Caco-2 (cell line): ENCODE data around the gene BSCL2. TPM values are rescaled to one million over a fixed set of nuclear protein-coding genes. Genes with fewer than 3 reads are reported as not detected.
A peak's percentile ranks its signal among the peaks of the same experiment; 100 is the strongest.

Experiments used
- BruUV-seq: library from RNA; stranded (reverse); fragments of 400-500 nt; replicated peaks from 2 replicates; lab custom pipeline; 2021; lab: Mats Ljungman, UMichigan
- CTCF ChIA-PET: fragments of 300-600 bp; sonication (Branson Sonifier 250); formaldehyde crosslinking; loops from one replicate; lab custom pipeline; 2022; ENCODE audit warnings: antibody characterized with exemption; lab: Charles Lee
- POLR2A ChIA-PET: fragments of 300-600 bp; sonication (Branson Sonifier 250); formaldehyde crosslinking; loops from one replicate; lab custom pipeline; 2022; ENCODE audit warnings: antibody characterized with exemption; lab: Charles Lee
- DNase-seq, 2 experiments: peaks; one replicate each; pipeline versions ENCODE4 v3.0.0 to v3.0.0-alpha.2; 2020 to 2022
- H3K27me3 ChIP-seq: replicated peaks from 2 replicates; pipeline ENCODE4 v1.6.0; 2011; ENCODE audit warnings: low read length; ENCODE audit not compliant: control insufficient read depth, insufficient read depth
- H3K36me3 ChIP-seq: 2 replicates; pipeline ENCODE4 v1.5.1; 2011; ENCODE audit warnings: low read length; ENCODE audit not compliant: control insufficient read depth, insufficient read depth
- H3K4me1 ChIP-seq: fragments of 250-450 bp; sonication (Bioruptor Pico); 2 replicates; pipeline ENCODE4 v1.5.1; 2020; ENCODE audit warnings: mild to moderate bottlenecking
- H3K4me3 ChIP-seq: 2 replicates; pipeline ENCODE4 v1.5.1; 2011; ENCODE audit warnings: low read depth, mild to moderate bottlenecking, control low read depth, low read length
- H3K9me3 ChIP-seq: fragments of 250-450 bp; sonication (Bioruptor Pico); 2 replicates; pipeline ENCODE4 v1.5.1; 2020; ENCODE audit warnings: mild to moderate bottlenecking, moderate library complexity
- H3K27ac Mint-ChIP-seq: one replicate; pipeline ENCODE4 v1.8.0; 2022; ENCODE audit warnings: mixed read lengths; ENCODE audit not compliant: unreplicated experiment
- H3K27me3 Mint-ChIP-seq: one replicate; pipeline ENCODE4 v1.8.0; 2022; ENCODE audit warnings: mixed read lengths; ENCODE audit not compliant: insufficient read depth, unreplicated experiment
- H3K36me3 Mint-ChIP-seq: one replicate; pipeline ENCODE4 v1.8.0; 2022; ENCODE audit warnings: mild to moderate bottlenecking, mixed read lengths; ENCODE audit not compliant: insufficient read depth, unreplicated experiment
- H3K4me1 Mint-ChIP-seq: one replicate; pipeline ENCODE4 v1.8.0; 2022; ENCODE audit warnings: low read depth, mixed read lengths; ENCODE audit not compliant: unreplicated experiment
- H3K4me3 Mint-ChIP-seq: one replicate; pipeline ENCODE4 v1.8.0; 2022; ENCODE audit warnings: mild to moderate bottlenecking, moderate library complexity, mixed read lengths; ENCODE audit not compliant: unreplicated experiment
- H3K9me3 Mint-ChIP-seq: one replicate; pipeline ENCODE4 v1.8.0; 2022; ENCODE audit warnings: mixed read lengths; ENCODE audit not compliant: unreplicated experiment
- CTCF ChIP-seq, 2 experiments: fragments of 200-600 bp in 1 of 2; IDR thresholded peaks; 1 replicate in 1 of 2; 2 replicates in 1 of 2; pipeline versions ENCODE4 v1.5.1 to v1.8.0; 2011 to 2022; ENCODE audit warnings: antibody characterized with exemption in 1 of 2, control low read depth in 1 of 2, inconsistent platforms in 1 of 2, low read depth in 1 of 2, low read length in 1 of 2, mild to moderate bottlenecking in 1 of 2, moderate library complexity in 1 of 2; ENCODE audit not compliant: insufficient read depth in 1 of 2, severe bottlenecking in 1 of 2, unreplicated experiment in 1 of 2
- intact Hi-C: fragments of 100-400 bp; cut with micrococcal nuclease; formaldehyde crosslinking; loops from one replicate; pipeline ENCODE4 v1.10.0; 2022; ENCODE audit not compliant: unreplicated experiment
- total RNA-seq: library from RNA; stranded (reverse); gene quantifications from 2 replicates; pipeline ENCODE4 v1.2.3, GENCODE V29; 2022

The BSCL2 gene
- total RNA-seq, 1 experiment from 2014 or later, result 39.2 TPM

- Histone ChIP-seq H3K27me3 (no peaks in the 10 kb centered on the region), H3K4me3 (peak overlapping the region; percentile 66), H3K4me1 (peaks cover 21% of the 10 kb centered on the region), H3K36me3 (peaks cover 5% of the 10 kb centered on the region), H3K9me3 (no peaks in the 10 kb centered on the region)
- no TSS peak for BruUV-seq
- ChIA-PET CTCF (interaction anchor here (0.7 to 1.6 kb wide), 2 partner anchors 54 to 108 kb away, joined by 4 to 11 read pairs; partner anchors contain the start of genes TUT1 and ZBTB3), POLR2A (interaction anchor here (0.6 to 4.5 kb wide), 8 partner anchors 19 to 116 kb away, joined by 3 to 43 read pairs (median 6); partner anchors contain the start of genes C11orf98, CSKMT, LBHD1 and MTA2)
- no peak for TF ChIP-seq CTCF (IDR thresholded peaks at IDR 0.05; ENCODE audit: insufficient read depth in 1 of 2, low read depth in 1 of 2, low read length in 1 of 2, severe bottlenecking in 1 of 2, unreplicated experiment in 1 of 2)
- no peak for DNase-seq
- peaks cover 5% of the 10 kb centered on the region for H3K4me1 Mint-ChIP-seq
- peak overlapping the region; percentile 91 for H3K4me3 Mint-ChIP-seq
- intact Hi-C loops, result loop anchor here (5.0 kb wide), 1 partner anchor 33 kb away; the partner anchor contains the start of genes EML3 and ROM1
- peaks cover 69% of the 10 kb centered on the region for H3K36me3 Mint-ChIP-seq
- no peaks in the 10 kb centered on the region for H3K9me3 Mint-ChIP-seq
- no peaks in the 10 kb centered on the region for H3K27me3 Mint-ChIP-seq
- H3K27ac Mint-ChIP-seq, result peak overlapping the region; percentile 91
These were observed 61.6 kb downstream of the BSCL2 start for GRCh38 chr11:62645671-62645945.

GRCh38 chr11:62644220-62644619 is 63.0 kb downstream of the BSCL2 start:
- H3K4me1 Mint-ChIP-seq, result peaks cover 7% of the 10 kb centered on the region
- H3K4me1 ChIP-seq, result peaks cover 21% of the 10 kb centered on the region
- no peak overlapping the region for H3K4me3 ChIP-seq
- no peak for TF ChIP-seq CTCF (IDR thresholded peaks at IDR 0.05; ENCODE audit: insufficient read depth in 1 of 2, low read depth in 1 of 2, low read length in 1 of 2, severe bottlenecking in 1 of 2, unreplicated experiment in 1 of 2)
- peaks cover 69% of the 10 kb centered on the region for H3K36me3 Mint-ChIP-seq
- no peaks in the 10 kb centered on the region for H3K9me3 ChIP-seq
- peak overlapping the region; percentile 1 for H3K4me3 Mint-ChIP-seq
- no peaks in the 10 kb centered on the region for H3K27me3 Mint-ChIP-seq
- ChIA-PET POLR2A (no interaction called here), CTCF (no interaction called here)
- H3K9me3 Mint-ChIP-seq, result no peaks in the 10 kb centered on the region
- H3K36me3 ChIP-seq, result peaks cover 6% of the 10 kb centered on the region
- intact Hi-C loops, result no loop called here
- no peaks in the 10 kb centered on the region for H3K27me3 ChIP-seq
- DNase-seq, result no peak
- no TSS peak for BruUV-seq
- H3K27ac Mint-ChIP-seq, result no peak overlapping the region

Other genes with a start within 250 kb of the BSCL2 start
- 312 and 324 TPM in 2 replicates for gene AHNAK, start 160.6 kb downstream of the BSCL2 start, total RNA-seq
- 2,004 and 2,035 TPM in 2 replicates for gene EEF1G, start 133.5 kb downstream of the BSCL2 start, total RNA-seq
- 27.2 and 30.2 TPM in 2 replicates for gene TUT1, start 115.9 kb downstream of the BSCL2 start, total RNA-seq
- gene MTA2, start 105.6 kb downstream of the BSCL2 start, total RNA-seq, result 134 and 135 TPM in 2 replicates
- 61.2 and 68.7 TPM in 2 replicates for gene EML3, start 94.6 kb downstream of the BSCL2 start, total RNA-seq
- 1.1 and 1.3 TPM in 2 replicates for gene ROM1, start 94.2 kb downstream of the BSCL2 start, total RNA-seq
- 37.2 and 37.6 TPM in 2 replicates for gene B3GAT3, start 85.4 kb downstream of the BSCL2 start, total RNA-seq
- gene GANAB, start 60.8 kb downstream of the BSCL2 start, total RNA-seq, result 414 and 442 TPM in 2 replicates
- 22.2 TPM in 2 replicates for gene INTS5, start 54.1 kb downstream of the BSCL2 start, total RNA-seq
- gene C11orf98, start 42.2 kb downstream of the BSCL2 start, total RNA-seq, result 115 and 123 TPM in 2 replicates
- 38.2 and 40.1 TPM in 2 replicates for gene CSKMT, start 42.1 kb downstream of the BSCL2 start, total RNA-seq
- gene UQCC3, start 35.8 kb downstream of the BSCL2 start, total RNA-seq, result 23.9 and 24.0 TPM in 2 replicates
- gene LBHD1, start 35.2 kb downstream of the BSCL2 start, total RNA-seq, result 11.9 and 13.6 TPM in 2 replicates
- gene UBXN1, start 28.4 kb downstream of the BSCL2 start, total RNA-seq, result 116 and 118 TPM in 2 replicates
- 0.35 and 0.64 TPM in 2 replicates for gene LRRN4CL, start 17.9 kb downstream of the BSCL2 start, total RNA-seq
- not detected in 2 replicates for gene GNG3, start 252 bp upstream of the BSCL2 start, total RNA-seq
- gene HNRNPUL2, start 20.0 kb upstream of the BSCL2 start, total RNA-seq, result 60.0 and 62.9 TPM in 2 replicates
- 47.0 and 53.6 TPM in 2 replicates for gene TTC9C, start 21.1 kb upstream of the BSCL2 start, total RNA-seq
- 8.2 and 10.9 TPM in 2 replicates for gene ZBTB3, start 46.7 kb upstream of the BSCL2 start, total RNA-seq
- gene POLR2G, start 54.2 kb upstream of the BSCL2 start, total RNA-seq, result 139 TPM in 2 replicates
- 26.8 and 30.1 TPM in 2 replicates for gene TAF6L, start 64.0 kb upstream of the BSCL2 start, total RNA-seq
- 59.9 and 68.4 TPM in 2 replicates for gene TMEM179B, start 80.0 kb upstream of the BSCL2 start, total RNA-seq
- 22.7 and 28.1 TPM in 2 replicates for gene TMEM223, start 84.6 kb upstream of the BSCL2 start, total RNA-seq
- gene NXF1, start 98.0 kb upstream of the BSCL2 start, total RNA-seq, result 77.5 and 77.6 TPM in 2 replicates
- 39.9 and 44.2 TPM in 2 replicates for gene STX5, start 124.6 kb upstream of the BSCL2 start, total RNA-seq
- 0.95 TPM in 1 of 2 replicates, not detected in the other for gene TEX54, start 125.4 kb upstream of the BSCL2 start, total RNA-seq
- 112 and 115 TPM in 2 replicates for gene WDR74, start 132.2 kb upstream of the BSCL2 start, total RNA-seq
- 763 and 879 TPM in 2 replicates for gene SLC3A2, start 173.5 kb upstream of the BSCL2 start, total RNA-seq
- gene CHRM1, start 213.9 kb upstream of the BSCL2 start, total RNA-seq, result not detected in 2 replicates